GM12878 (cell line): ENCODE measurements around the gene HOTAIR. TPM values are rescaled to one million over a fixed set of nuclear protein-coding genes. Genes with fewer than 3 reads are reported as not detected.

Source experiments
- ATAC-seq: fragments of 200-7000 bp; cut with Tn5 transposase; 3 replicates; pipeline ENCODE4 v1.9.1; 2020; ENCODE audit warnings: mild to moderate bottlenecking, moderate library complexity
- BruUV-seq: library from RNA; stranded (reverse); fragments of 400-500 nt; replicated peaks from 2 replicates; lab custom pipeline; 2021; lab: Mats Ljungman, UMichigan
- CTCF ChIA-PET: fragments of 300-600 bp; sonication (Branson Sonifier 250); formaldehyde crosslinking; extraction: SDS; loops from one replicate; lab custom pipeline; 2021; ENCODE audit warnings: inconsistent platforms; lab: Yijun Ruan, JAX
- POLR2A ChIA-PET: fragments of 350-600 bp; formaldehyde crosslinking; extraction: SDS; loops from one replicate; lab custom pipeline; 2021; ENCODE audit warnings: inconsistent platforms; lab: Charles Lee
- RAD21 ChIA-PET: fragments of 300-600 bp; sonication (Branson Sonifier 250); formaldehyde crosslinking; loops from one replicate; lab custom pipeline; 2023; ENCODE audit warnings: antibody characterized with exemption; ENCODE audit not compliant: unreplicated experiment; lab: Charles Lee
- SMC1A ChIA-PET: fragments of 300-600 bp; sonication (Branson Sonifier 250); formaldehyde crosslinking; loops from one replicate; lab custom pipeline; 2023; ENCODE audit not compliant: unreplicated experiment, uncharacterized antibody; lab: Charles Lee
- DNase-seq: peaks from one replicate; pipeline ENCODE4 v3.0.0-alpha.2; 2011; ENCODE audit warnings: low read depth, low spot score
- FAIRE-seq: peaks from 3 replicates; lab custom pipeline; 2011; peaks lifted over from hg19 to GRCh38; lab: Jason Lieb, UNC
- H2AFZ ChIP-seq: 2 replicates; pipeline ENCODE4 v1.6.0; 2011; ENCODE audit warnings: low read depth, low read length, control low read depth; ENCODE audit not compliant: control insufficient read depth
- H3K27ac ChIP-seq: 2 replicates; pipeline ENCODE4 v1.5.1; 2011; ENCODE audit warnings: control low read depth; ENCODE audit not compliant: control insufficient read depth, insufficient read depth
- H3K27me3 ChIP-seq, 2 experiments: replicated peaks in 1 of 2; 2 replicates each; pipeline versions ENCODE4 v1.6.0 to v1.6.1; 2011; ENCODE audit warnings: low read length in 1 of 2; ENCODE audit not compliant: control insufficient read depth in 2 of 2, insufficient read depth in 2 of 2
- H3K36me3 ChIP-seq, 2 experiments: 2 replicates each; pipeline ENCODE4 v1.5.1; 2011; ENCODE audit warnings: low read length in 1 of 2; ENCODE audit not compliant: control insufficient read depth in 2 of 2, insufficient read depth in 2 of 2
- H3K4me1 ChIP-seq: 2 replicates; pipeline ENCODE4 v1.6.1; 2011; ENCODE audit warnings: mild to moderate bottlenecking, low read length, moderate library complexity, mixed read lengths; ENCODE audit not compliant: control insufficient read depth, insufficient read depth
- H3K4me2 ChIP-seq: 2 replicates; pipeline ENCODE4 v1.6.0; 2011; ENCODE audit warnings: control low read depth; ENCODE audit not compliant: control insufficient read depth, insufficient read depth
- H3K4me3 ChIP-seq: fragments of 200-600 bp; sonication (generic); 2 replicates; pipeline ENCODE4 v1.5.1; 2016
- H3K79me2 ChIP-seq: 2 replicates; pipeline ENCODE4 v1.6.0; 2011; ENCODE audit warnings: low read length; ENCODE audit not compliant: control insufficient read depth, insufficient read depth
- H3K9ac ChIP-seq: 2 replicates; pipeline ENCODE4 v1.8.0; 2011; ENCODE audit warnings: low read length, control low read depth, mixed read lengths; ENCODE audit not compliant: control insufficient read depth, insufficient read depth
- H3K9me3 ChIP-seq: replicated peaks from 3 replicates; pipeline ENCODE4 v1.5.1; 2011; ENCODE audit warnings: mild to moderate bottlenecking, low read length; ENCODE audit not compliant: control insufficient read depth, insufficient read depth
- H4K20me1 ChIP-seq: 2 replicates; pipeline ENCODE4 v1.6.0; 2011; ENCODE audit not compliant: control insufficient read depth, insufficient read depth
- RB1 ChIP-seq: fragments of 450-650 bp; formaldehyde crosslinking; IDR thresholded peaks from 2 replicates; pipeline ENCODE4 v1.6.1; 2017; ENCODE audit warnings: mild to moderate bottlenecking, borderline replicate concordance
- RUNX3 ChIP-seq: IDR thresholded peaks from 2 replicates; pipeline ENCODE4 v1.6.1; 2012; ENCODE audit warnings: low read length, inconsistent platforms
- ZBTB40 ChIP-seq: fragments of 450-650 bp; IDR thresholded peaks from 2 replicates; pipeline ENCODE4 v1.6.1; 2016; ENCODE audit warnings: mild to moderate bottlenecking, moderate library complexity, borderline replicate concordance
- WGBS: methylation state at CpG from one replicate; pipeline ENCODE4 v1.1.6; 2016; ENCODE audit warnings: low lambda C conversion rate; ENCODE audit not compliant: insufficient replicate concordance, insufficient coverage; ENCODE audit errors: missing lambda C conversion rate; 5-methylcytosine and 5-hydroxymethylcytosine counted together
- in situ Hi-C: fragments of 300-500 bp; cut with MboI; formaldehyde crosslinking; loops from 9 replicates; pipeline ENCODE4 v1.14.3; 2018; ENCODE audit warnings: mixed read lengths
- intact Hi-C: fragments of 100-400 bp; cut with micrococcal nuclease; formaldehyde crosslinking; loops from one replicate; pipeline ENCODE4 v1.14.2; 2022; ENCODE audit not compliant: unreplicated experiment
- polyA plus RNA-seq, 11 experiments: library from polyadenylated mRNA; depleted of rRNA in 4 of 11; unstranded in 6 of 11; stranded (reverse) in 5 of 11; fragments of >200 nt; fragmentation: Nextera tagmentation in 4 of 11; fragmentation: Illumina TruSeq in 1 of 11; extraction: Ambion mirVana in 4 of 11; extraction: Trizol in 1 of 11; gene quantifications; 1 replicate in 1 of 11; 2 replicates in 10 of 11; pipeline versions ENCODE4 v1.2.1 to v1.2.3, GENCODE V29; 2011 to 2016; ENCODE audit warnings: inconsistent platforms in 2 of 11, missing spikeins in 2 of 11, low read depth in 1 of 11
- total RNA-seq, 4 experiments: library from RNA; depleted of rRNA in 3 of 4; stranded (reverse); fragments of >200 nt in 3 of 4; fragmentation: Illumina TruSeq in 1 of 4; extraction: Trizol in 1 of 4; gene quantifications; 2 replicates each; pipeline versions ENCODE4 v1.2.1 to v1.2.3, GENCODE V29; 2013 to 2021

The HOTAIR gene
- total and polyA plus RNA-seq, 10 of the 15 experiments (the other 5 are each of a cell fraction or from before 2014, with no cell fraction given) = not detected

- peaks cover 29 to 43% of the 10 kb centered on the region in 2 experiments for H3K27me3 ChIP-seq
- ChIA-PET RAD21 (no interaction called here), CTCF (interaction anchor here (0.5 to 1.4 kb wide), 4 partner anchors 11 to 411 kb away, joined by 3 to 5 read pairs (median 4); no protein-coding TSS in a partner anchor), SMC1A (interaction anchor here (1.0 kb wide), 1 partner anchor 10 kb away, joined by 3 read pairs; no protein-coding TSS in a partner anchor), POLR2A (no interaction called here)
- no peak overlapping the region for H2AFZ ChIP-seq
- ATAC-seq = no peak
- H3K9me3 ChIP-seq = no peaks in the 10 kb centered on the region; the same call in 1 of the 3 replicates
- DNase-seq = no peak
- no peaks in the 10 kb centered on the region for H4K20me1 ChIP-seq
- 21% methylated on average over 15 of the region's 15 CpGs for WGBS
- peaks cover 26% of the 10 kb centered on the region for H3K4me1 ChIP-seq
- H3K27ac ChIP-seq = no peak overlapping the region
- FAIRE-seq = no peak
- intact Hi-C loops (loop anchor here (10.0 kb wide), 2 partner anchors 186 to 276 kb away; no protein-coding TSS in a partner anchor), in situ Hi-C loops (no loop called here)
- no peaks in the 10 kb centered on the region for H3K36me3 ChIP-seq
- no peak overlapping the region for H3K4me2 ChIP-seq
- H3K4me3 ChIP-seq = no peak overlapping the region
- TF ChIP-seq RUNX3 = peak; percentile 44; the same call in 1 of the 2 replicates
- no peak for TF ChIP-seq RB1
- TF ChIP-seq ZBTB40 = no peak
- no peak overlapping the region for H3K9ac ChIP-seq
- H3K79me2 ChIP-seq = no peaks in the 10 kb centered on the region
- BruUV-seq = no TSS peak
Measured at GRCh38 chr12:53980802-53981496, 6.2 kb upstream of the HOTAIR start.
